ENCODE measurements around the gene INTS2.

DNA sequence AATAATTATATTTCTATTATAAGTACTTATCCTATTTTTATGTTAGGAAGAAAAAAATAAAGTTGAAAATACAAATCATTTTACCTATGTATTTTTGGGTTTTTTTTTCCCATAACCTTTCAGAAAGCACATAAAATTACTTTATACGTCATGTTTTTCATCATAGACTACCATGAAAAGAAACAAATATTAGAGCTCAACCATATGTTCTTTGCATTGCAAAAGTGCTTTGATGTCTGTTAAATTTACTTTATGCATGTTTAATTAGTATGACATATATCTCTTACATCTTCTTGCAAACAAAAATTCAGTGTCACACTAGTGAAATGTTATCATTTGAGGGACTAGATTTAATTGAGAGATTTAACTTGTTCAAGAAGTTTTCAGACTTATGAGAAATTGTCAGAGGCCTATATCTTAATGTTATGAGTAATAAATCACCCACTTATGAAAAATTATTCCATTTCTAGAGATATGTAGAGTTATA, 88.4 kb downstream of the INTS2 start:
- TF ChIP-seq, protein P1, sequence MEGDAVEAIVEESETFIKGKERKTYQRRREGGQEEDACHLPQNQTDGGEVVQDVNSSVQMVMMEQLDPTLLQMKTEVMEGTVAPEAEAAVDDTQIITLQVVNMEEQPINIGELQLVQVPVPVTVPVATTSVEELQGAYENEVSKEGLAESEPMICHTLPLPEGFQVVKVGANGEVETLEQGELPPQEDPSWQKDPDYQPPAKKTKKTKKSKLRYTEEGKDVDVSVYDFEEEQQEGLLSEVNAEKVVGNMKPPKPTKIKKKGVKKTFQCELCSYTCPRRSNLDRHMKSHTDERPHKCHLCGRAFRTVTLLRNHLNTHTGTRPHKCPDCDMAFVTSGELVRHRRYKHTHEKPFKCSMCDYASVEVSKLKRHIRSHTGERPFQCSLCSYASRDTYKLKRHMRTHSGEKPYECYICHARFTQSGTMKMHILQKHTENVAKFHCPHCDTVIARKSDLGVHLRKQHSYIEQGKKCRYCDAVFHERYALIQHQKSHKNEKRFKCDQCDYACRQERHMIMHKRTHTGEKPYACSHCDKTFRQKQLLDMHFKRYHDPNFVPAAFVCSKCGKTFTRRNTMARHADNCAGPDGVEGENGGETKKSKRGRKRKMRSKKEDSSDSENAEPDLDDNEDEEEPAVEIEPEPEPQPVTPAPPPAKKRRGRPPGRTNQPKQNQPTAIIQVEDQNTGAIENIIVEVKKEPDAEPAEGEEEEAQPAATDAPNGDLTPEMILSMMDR (IDR thresholded peaks at IDR 0.05; ENCODE audit: insufficient read depth, low read length, poor library complexity, severe bottlenecking): no peak
- no peak for TF ChIP-seq EZH2phosphoT487 (conservative IDR thresholded peaks at IDR 0.05; ENCODE audit: low read length)
